ENCODE data around the gene ERVFRD-1.

Gene ERVFRD-1

DNA sequence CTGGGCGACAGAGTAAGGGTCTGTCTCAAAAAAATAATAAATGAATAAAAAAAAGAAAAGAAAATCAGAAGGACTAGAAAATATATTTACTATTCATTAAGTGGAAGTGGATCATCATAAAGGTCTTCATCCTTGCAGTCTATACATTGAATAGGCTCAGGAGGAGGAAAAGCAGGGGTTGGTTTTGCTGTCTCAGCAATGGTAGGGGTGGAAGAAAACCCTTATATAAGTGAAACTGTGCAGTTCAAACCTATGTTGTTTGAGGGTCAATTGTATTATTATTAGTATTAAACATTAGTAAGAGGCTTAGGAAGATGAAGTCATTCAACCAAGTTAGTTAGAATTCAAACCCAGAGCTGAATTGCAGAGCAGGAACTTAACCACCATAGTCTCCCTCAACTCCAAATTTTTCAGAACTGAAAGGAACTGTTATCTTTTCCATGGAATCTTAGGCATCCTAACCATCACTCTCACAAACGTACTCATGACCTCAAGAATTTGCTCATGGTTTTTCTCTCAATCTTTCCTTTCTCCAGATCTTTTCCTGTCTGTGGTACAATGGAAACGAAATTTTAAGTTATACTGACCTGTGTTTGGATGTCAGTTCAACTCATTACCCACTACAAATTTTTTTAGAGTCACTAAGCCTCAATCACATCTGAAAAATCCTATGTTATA is 25.6 kb downstream of the ERVFRD-1 start:
- no peak for DNase-seq

DNA sequence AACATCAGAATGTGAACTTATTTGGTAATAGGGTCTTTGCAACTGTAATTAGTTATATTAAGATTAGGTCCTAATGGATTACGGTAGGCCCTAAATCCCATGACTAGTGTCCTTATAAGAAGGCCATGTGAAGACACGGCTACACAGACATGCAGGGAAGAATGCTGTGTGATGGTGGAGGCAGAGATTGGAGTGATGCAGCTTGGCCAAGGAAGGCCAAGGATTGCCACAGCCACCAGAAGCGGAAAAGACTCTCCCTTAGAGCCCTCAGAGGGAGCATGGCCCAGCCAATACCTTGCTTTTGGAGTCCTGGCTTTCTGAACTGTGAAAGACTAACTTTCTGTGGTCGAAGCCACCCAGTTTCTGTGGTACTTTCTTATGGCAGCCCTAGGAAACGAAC is 27.6 kb downstream of the ERVFRD-1 start:
- no peak for DNase-seq

DNA sequence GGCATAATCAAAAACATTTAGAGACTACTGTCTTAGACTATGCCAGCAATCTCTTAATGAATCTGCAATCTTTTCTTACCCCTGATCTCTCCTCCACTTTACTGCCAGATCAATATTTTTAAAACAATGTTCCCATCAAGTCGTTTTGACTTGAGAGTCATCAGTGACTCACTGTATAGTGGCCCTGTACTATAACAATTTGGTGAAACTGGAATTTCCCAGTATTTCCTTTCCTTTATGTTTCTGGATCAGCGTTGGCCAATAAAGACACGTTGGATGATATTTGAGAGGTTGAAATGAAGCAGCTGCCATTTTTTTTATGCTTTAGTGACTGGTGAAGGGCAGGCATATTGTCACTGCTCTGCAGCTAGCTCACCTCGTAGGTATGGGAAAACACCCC is 28.0 kb downstream of the ERVFRD-1 start:
- DNase-seq = no peak

DNA sequence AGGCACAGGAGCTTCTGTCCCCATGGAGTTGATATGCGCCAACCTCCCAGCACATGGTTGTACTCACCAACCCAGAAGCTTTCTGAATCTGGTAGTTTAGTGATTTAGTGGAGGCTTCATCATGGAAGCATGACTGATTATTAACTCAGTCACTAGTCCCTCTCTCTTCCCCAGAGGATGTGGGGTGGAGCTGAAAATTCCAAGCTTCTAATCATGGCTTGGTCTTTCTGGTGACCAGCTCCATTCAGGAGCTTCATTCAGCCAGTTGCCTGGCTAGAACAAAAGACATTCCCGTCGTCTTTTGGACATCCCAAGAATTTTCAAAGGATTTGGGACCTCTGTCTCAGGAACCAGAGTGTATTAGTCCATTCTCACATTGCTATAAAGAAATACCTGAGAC is 31.2 kb downstream of the ERVFRD-1 start:
- DNase-seq = no peak

DNA sequence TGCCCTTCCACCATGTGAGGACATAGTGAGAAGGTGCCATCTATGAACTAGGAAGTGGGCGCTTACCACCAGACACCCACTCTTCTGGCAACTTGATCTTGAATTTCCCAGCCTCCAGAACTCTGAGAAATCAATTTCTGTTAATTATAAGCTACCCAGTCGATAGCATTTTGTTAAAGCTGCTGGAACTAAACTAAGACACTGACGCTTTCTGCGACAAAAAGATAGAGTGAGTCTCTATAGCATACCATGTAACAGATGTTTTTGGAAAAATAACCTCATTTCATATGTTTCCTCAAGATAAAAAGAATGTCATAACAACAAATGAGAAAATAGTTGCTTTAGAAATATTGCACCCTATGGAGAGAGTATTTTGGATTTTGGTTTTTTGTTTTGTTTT is 33.3 kb downstream of the ERVFRD-1 start:
- DNase-seq = no peak

DNA sequence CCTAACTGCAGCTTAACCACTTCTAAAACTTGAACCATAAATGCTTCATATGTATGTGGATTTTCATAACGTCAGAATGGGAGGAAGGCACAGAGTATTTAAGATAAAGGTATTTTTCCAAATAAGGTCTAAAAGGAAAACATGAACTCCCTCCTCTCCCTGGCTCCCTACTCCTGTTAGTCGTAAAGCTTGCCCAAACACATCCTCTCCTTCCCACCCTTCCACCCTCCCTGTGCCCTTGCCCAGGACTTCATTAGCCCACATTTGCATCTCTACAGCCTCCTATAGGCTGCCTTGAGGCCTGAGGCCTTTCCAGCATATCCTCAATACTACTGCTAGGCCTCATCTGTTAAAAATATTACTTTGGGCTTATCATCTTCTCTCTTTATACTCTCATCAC is 35.0 kb downstream of the ERVFRD-1 start:
- DNase-seq = no peak

DNA sequence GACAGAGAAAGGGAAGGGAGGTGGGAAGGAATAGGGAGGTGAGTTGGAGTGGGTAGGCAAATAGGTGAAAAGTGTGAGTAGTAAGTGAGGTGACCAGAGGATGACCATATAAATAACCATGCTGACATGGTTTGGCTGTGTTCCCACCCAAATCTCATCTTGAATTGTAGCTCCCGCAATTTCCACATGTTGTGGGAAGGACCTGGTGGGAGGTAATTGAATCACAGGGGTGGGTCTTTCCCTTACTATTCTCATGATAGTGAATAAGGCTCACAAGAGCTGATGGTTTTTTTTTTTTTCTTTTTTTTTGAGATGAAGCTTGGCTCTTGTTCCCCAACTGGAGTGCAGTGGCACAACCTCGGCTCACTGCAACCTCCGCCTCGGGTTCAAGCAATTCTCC is 39.4 kb downstream of the ERVFRD-1 start:
- no peak for DNase-seq

DNA sequence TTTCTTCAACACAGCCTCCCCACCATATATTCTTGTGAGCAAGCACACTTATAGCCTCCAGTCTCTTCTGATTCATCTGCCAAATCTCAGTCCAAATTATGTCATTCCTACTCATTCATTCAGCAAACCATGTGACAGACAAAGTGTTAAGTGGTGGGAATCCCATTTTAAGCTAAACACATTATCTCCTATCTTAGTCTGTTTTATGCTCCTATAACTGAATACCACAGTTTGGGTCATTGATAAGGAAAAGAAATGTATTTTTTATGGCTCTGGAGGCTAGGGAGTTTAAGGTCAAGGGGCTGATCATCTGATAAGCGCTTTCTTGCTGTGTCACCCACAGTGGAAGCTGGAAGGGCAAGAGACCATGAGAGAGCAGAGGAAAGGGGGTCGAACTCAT is 41.8 kb downstream of the ERVFRD-1 start:
- DNase-seq = no peak

DNA sequence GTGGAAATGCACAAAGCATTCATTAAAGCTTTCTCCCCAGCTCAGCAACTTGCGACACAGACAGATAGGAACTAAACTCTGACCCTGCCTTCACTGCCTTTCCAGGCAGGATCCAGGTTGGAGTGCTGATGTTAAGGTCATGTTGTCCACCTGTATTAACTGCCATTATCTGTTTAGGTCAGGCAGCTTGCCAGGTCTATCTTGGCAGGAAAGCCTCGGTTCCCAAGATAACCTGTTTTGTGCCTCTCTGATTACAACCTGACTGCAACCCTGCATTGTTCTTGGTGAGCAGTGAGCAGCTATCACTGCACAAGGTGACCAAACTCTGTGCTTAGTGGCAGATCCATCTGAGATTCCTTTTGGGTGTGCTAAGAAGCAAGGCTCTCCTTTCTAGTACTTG is 44.2 kb downstream of the ERVFRD-1 start:
- DNase-seq = no peak

DNA sequence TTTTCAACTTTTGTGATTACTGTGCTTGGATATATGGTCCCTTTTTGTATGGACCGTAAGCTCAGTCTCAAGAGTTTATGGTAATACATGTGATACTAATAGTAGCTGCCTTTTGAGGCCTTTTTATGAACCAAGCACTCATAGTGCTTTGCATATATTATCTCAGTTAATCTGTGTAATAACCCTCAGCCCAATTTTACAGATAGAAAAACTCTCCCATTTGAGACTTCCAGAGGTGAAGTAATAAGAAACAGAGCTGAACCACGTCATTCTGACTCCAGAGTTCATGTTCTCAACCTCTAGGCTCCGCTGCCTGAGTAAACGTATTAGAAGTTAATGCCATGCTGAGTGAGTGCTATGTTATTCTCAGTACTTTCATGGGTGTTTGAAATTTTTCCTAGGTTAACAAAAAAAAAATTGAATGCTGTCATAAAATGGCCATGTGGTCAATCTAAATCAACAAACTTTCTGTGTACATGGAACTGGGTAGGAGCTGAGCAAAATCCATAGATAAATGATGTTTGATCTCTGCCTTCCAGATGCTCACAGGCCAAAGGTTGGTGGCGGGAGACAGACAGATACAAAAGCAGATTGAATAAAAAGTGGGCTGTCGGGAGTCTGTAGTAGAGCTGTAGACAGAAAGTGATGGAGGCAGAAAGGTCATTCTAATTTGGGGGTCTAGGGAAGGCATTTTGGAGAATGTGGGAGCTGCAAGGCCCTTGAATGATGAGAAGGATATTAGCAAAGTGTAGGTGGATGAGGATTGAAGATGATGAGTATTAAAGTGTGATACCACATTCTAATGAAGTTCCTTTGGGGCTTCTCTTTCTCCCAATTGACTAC is 44.8 kb downstream of the ERVFRD-1 start:
- no peak for DNase-seq

DNA sequence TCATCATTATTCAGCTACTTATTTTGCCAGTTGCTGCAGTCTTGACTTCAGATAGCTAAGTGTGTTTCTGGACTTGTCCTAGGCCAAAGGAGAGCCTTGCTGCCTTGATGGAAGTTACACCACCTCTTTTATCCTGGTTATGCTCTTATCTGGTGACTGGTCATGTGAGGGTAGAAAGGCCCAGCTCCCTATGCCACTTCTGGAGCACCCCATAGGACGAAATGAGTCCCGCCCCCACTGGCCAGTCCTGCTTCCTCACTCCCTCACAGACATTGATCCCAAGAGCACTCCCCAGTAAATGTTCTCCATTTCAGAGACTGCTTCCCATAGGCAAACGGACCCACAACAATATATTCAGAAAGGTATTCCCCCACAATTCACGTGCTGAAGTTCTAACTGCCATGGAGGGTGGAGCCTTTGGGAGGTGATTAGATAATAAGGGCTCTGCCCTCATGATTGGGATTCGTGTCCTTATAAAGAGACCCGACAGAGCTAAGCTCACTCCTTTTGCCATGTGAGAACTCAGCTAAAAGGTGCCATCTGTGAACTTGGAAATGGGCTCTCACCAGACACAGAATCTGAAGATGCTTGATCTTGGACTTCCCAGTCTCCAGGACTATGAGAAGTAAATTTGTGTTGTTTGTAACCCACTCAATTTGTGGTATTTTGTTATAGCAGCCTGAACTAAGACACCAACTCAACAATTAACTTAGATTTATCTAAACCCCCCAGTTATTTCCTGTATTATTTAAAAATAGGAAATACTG is 45.9 kb downstream of the ERVFRD-1 start:
- no peak for DNase-seq

DNA sequence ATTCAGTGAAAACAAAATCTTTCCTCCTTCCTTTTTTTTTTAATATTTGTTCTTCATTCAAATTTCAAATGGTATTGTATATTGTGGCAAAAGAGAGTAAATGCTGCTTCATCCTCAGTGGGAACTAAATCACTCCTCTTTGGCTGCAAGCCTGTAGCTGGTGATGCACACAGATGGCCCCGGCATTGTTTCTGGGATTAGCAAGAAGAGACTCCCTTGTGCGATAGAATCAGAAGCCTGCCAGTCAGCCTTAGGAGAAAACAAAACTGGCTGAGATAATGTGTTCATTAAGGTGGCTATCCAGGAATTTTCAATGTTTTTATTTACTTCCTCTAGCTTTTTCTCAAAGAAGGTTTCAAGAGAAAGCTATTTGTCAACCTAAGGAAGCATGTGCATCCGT is 46.7 kb downstream of the ERVFRD-1 start:
- no peak for DNase-seq

DNA sequence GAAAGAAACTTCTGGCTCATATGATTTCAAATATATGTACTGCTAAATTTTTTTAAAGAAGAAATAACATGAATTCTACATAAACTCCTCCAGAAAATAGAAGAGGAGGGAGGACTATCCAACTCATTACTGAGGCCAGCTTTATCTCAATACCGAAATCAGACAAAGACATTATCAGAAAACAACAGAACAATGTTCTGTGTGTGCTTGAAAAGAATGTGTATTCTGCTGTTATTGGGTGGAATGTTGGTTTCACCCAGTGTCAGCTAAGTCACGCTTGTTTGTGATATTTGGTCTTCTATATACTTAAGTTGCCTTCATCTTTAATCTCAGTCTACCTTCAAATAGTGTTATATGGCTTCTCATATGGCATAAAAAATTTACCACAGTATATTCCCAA is 48.8 kb downstream of the ERVFRD-1 start:
- no peak for DNase-seq

DNA sequence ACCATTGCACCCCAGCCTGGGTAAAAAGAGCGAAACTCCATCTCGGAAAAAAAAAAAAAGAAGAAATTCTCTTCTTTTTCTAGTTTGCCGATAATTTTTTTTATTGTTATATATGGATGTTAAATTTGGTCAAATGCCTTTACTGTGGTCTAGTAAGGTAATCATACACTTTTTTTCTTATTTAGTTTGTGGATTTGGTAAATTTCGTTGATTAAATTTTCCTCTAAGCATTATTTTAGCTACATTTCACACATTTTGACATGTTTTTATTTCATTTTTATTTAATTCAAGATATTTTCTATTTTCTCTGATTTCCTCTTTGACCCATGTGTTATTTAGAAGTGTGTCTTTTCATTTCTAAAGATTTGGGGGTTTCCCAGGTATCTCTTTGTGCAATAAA is 49.4 kb downstream of the ERVFRD-1 start:
- no peak for DNase-seq

DNA sequence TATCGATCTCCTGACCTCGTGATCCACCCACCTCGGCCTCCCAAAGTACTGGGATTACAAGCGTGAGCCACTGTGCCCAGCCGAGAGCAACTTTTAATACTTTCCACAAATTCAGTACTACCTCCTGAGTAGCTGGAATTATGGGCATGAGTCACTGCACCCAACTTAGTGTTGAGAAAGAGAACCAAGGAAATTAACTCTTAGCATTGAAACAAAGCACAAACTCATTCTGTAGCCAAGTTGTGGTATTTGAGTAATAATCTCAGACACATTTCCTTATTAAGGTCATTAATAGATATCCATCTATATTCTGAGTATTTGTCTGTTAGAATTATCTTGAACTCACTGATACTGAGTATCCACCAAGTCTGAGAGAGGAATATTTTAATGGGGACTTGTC is 53.1 kb downstream of the ERVFRD-1 start:
- no peak for DNase-seq

DNA sequence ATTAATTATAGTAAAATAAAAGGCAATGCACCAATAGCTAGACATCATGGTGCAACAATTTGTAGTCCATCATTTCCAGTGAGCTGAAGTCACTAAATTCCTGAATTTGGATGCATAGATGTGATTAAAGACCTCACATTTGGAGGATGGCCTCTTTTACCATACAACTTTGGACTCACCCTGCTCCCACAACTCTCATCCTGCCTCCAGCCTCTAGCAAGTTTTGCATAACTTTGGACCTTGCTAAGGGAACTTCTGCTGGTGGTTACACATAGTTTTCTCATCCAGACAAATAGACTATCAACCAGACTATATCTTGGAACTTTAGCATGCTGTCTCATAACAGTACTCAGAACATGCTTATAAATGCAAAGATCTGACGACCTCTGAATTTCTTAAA is 54.7 kb downstream of the ERVFRD-1 start:
- no peak for DNase-seq

DNA sequence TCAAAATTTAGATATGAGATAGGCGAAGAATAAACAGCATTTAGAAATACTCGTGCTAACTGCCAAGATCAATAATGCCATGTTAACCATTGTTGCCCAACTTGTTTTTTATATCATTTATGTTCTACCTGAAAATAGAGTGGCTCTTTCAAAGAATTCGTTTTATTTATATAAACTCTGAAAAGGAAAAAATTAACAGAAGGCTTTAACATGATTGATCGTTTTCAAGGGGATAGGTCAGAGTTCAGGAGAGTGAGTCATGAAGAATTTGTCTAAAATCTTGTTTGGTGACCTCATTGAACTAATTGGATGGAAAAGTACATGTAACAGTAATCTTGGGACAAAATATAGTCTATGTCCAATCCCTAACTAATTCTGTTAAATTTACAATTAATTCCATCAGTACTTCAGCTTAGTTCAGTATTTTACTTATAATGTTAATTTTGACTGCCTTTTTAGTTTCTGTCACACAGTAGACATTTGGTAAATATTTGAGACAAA is 56.3 kb downstream of the ERVFRD-1 start:
- no peak for DNase-seq

DNA sequence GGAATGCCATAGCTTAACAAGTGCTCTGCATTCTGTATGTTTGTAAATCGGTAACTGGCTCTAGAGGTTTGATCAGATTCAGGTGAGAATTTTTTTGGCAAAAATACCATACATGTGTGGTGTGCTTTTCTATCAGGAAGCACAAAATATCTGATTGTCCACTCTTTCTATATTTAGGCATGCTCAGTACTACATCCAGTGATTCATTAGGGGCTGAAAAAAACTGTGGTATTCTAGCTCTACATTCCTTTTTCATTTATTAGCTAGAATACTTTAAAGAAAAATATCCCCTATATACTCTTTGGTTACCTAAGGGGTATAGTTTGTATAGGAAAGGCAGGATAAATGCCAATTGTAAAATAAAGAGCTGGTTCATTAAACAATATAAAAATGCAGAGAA is 56.8 kb downstream of the ERVFRD-1 start:
- no peak for DNase-seq

DNA sequence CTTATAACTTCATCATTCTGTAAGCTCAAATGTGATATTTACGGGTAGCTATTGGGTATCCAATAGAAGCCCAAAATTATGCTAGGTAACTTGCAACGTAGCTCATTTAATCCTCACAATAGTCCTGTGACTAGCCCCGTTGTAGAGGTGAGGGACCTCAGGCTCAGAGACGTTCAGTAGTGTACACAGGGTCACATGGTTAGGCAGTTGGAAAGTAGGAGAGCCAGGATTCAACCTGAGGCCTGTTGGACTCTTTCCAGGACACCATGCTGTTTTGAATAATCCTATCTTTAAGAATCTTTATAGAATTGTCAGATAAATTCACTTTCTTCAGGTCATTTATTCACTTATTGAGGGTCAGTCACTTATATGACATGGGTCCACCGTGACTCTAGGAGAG is 58.2 kb downstream of the ERVFRD-1 start:
- no peak for DNase-seq

Data from bone marrow (tissue), 2 donors.